ENCODE data around the gene TEN1.
"Not testable (repeated sequence)": the region's sequence is repeated elsewhere in the genome, so short reads cannot be mapped to it uniquely, and the experiment has no call there.

The TEN1 gene

GRCh38 chr17:76034428-76035350 is 55.6 kb downstream of the TEN1 start:
- FAIRE-seq (no peak), DNase-seq (ENCODE audit: insufficient read length, low spot score) (no peak)
- TF ChIP-seq POLR2AphosphoS5 (IDR thresholded peaks at IDR 0.05; ENCODE audit: low read depth, low read length) (no peak), POLR2A (IDR thresholded peaks at IDR 0.05; ENCODE audit: low read depth, low read length) (no peak), TAF1 (IDR thresholded peaks at IDR 0.05; ENCODE audit: low read depth, low read length) (no peak), SPI1 (IDR thresholded peaks at IDR 0.05; ENCODE audit: low read depth, low read length) (no peak)

DNA sequence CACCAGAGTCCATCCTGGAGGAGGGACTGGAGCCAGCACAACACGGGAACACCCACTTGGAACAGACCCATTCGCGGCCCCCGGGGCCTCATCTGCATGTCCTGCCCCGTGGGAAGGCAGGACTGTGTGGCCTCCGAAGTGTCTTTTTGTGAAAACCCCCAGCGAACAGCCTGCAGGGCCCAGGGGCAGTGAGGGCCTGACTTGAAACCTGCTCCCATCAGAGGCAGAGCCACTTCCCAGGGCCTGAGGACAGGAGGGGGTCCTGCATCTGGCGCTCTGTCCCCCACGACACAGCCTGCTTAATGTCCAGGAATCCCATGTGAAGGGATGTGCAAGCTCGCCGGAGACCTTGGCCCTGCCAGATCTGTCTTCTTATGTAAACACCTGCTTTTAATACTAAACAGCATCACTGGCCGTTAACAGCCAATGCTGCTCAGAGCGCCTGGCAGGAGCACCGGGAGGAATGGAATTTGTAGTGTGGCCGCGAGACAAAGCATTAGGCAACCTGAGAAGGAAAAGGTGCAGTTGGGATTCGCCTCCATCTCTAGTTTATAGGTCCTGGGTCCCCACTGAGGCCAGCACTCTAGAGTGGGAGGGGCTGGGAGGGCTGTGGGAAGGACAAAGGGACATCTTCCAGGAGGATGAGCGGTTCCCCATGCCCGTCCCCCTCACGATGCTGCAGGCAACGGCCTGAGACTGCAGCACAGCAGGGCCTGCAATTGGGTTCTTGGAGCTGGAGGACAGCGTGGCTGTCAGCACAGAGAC is 57.6 kb downstream of the TEN1 start:
- no peak for TF ChIP-seq POLR2A (IDR thresholded peaks at IDR 0.05; ENCODE audit: low read depth, low read length)
- TF ChIP-seq PAX5 (IDR thresholded peaks at IDR 0.05; ENCODE audit: insufficient read depth, low read length, severe bottlenecking): no peak
- no peak for TF ChIP-seq POU2F2 (IDR thresholded peaks at IDR 0.05; ENCODE audit: low read depth, low read length)
- no peak for TF ChIP-seq TAF1 (IDR thresholded peaks at IDR 0.05; ENCODE audit: low read depth, low read length)
- no peak for TF ChIP-seq POLR2AphosphoS5 (IDR thresholded peaks at IDR 0.05; ENCODE audit: low read depth, low read length)
- no peak for TF ChIP-seq SPI1 (IDR thresholded peaks at IDR 0.05; ENCODE audit: low read depth, low read length)
- FAIRE-seq (no peak), DNase-seq (ENCODE audit: insufficient read length, low spot score) (no peak)

- no peak for DNase-seq (ENCODE audit: insufficient read length, low spot score)
- no peak for FAIRE-seq
Measured at GRCh38 chr17:76038050-76038449, 59.0 kb downstream of the TEN1 start.

DNA sequence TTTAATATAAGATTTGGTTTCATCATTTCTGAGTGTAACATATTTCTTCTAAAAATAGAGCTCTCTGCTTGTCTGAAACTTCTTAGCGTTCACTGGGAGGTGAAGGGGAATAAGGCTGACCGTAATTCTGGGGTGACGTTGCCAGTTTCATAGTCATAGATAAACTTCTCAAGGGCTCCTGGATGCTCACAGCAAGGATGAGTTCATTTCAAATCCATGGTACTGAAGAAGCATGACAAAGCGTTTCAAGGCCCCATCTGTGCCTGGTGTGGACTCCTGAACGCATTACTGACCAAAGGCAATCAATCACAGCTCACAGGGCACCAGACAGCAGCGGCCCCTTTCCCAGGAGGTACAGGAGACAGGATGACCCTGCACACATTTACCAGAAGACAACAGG is 60.1 kb downstream of the TEN1 start:
- DNase-seq (ENCODE audit: insufficient read length, low spot score): no peak
- FAIRE-seq: no peak
- no peak for TF ChIP-seq SPI1 (IDR thresholded peaks at IDR 0.05; ENCODE audit: low read depth, low read length)
- no peak for TF ChIP-seq POLR2A (IDR thresholded peaks at IDR 0.05; ENCODE audit: low read depth, low read length)
- TF ChIP-seq PAX5 (IDR thresholded peaks at IDR 0.05; ENCODE audit: insufficient read depth, low read length, severe bottlenecking): no peak
- TF ChIP-seq POU2F2 (IDR thresholded peaks at IDR 0.05; ENCODE audit: low read depth, low read length): no peak
- no peak for TF ChIP-seq TAF1 (IDR thresholded peaks at IDR 0.05; ENCODE audit: low read depth, low read length)
- TF ChIP-seq POLR2AphosphoS5 (IDR thresholded peaks at IDR 0.05; ENCODE audit: low read depth, low read length): no peak

More at GRCh38 chr17:76038050-76038449, 59.0 kb downstream of the TEN1 start:
- TF ChIP-seq POU2F2 (IDR thresholded peaks at IDR 0.05; ENCODE audit: low read depth, low read length) (no peak), SPI1 (IDR thresholded peaks at IDR 0.05; ENCODE audit: low read depth, low read length) (no peak), POLR2AphosphoS5 (IDR thresholded peaks at IDR 0.05; ENCODE audit: low read depth, low read length) (no peak), PAX5 (IDR thresholded peaks at IDR 0.05; ENCODE audit: insufficient read depth, low read length, severe bottlenecking) (no peak), TAF1 (IDR thresholded peaks at IDR 0.05; ENCODE audit: low read depth, low read length) (no peak), POLR2A (IDR thresholded peaks at IDR 0.05; ENCODE audit: low read depth, low read length) (no peak)

- FAIRE-seq (no peak), DNase-seq (ENCODE audit: insufficient read length, low spot score) (no peak)
- TF ChIP-seq SPI1 (IDR thresholded peaks at IDR 0.05; ENCODE audit: low read depth, low read length) (no peak), POLR2AphosphoS5 (IDR thresholded peaks at IDR 0.05; ENCODE audit: low read depth, low read length) (no peak), PAX5 (IDR thresholded peaks at IDR 0.05; ENCODE audit: insufficient read depth, low read length, severe bottlenecking) (no peak), TAF1 (IDR thresholded peaks at IDR 0.05; ENCODE audit: low read depth, low read length) (no peak), POU2F2 (IDR thresholded peaks at IDR 0.05; ENCODE audit: low read depth, low read length) (no peak), POLR2A (IDR thresholded peaks at IDR 0.05; ENCODE audit: low read depth, low read length) (no peak)
Measured at GRCh38 chr17:76040376-76040775, 61.3 kb downstream of the TEN1 start.

DNA sequence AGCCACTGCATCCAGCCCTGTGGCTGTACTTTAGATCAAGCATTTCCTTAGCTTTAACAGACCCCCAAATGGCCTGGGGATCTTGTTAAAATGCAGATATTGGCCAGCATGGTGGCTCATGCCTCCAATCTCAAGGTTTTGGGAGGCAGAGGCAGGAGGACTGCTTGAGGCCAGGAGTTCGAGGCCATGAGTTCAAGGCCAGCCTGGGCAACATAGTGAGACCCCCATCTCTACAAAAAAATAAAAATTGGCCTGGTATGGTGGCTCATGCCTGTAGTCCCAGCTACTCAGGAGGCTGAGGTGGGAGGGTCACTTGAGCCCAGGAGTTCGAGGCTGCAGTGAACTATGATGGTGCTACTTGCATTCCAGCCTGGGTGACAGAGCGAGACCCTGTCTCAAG is 63.8 kb downstream of the TEN1 start:
- not testable (repeated sequence) for FAIRE-seq; DNase-seq (ENCODE audit: insufficient read length, low spot score)

DNA sequence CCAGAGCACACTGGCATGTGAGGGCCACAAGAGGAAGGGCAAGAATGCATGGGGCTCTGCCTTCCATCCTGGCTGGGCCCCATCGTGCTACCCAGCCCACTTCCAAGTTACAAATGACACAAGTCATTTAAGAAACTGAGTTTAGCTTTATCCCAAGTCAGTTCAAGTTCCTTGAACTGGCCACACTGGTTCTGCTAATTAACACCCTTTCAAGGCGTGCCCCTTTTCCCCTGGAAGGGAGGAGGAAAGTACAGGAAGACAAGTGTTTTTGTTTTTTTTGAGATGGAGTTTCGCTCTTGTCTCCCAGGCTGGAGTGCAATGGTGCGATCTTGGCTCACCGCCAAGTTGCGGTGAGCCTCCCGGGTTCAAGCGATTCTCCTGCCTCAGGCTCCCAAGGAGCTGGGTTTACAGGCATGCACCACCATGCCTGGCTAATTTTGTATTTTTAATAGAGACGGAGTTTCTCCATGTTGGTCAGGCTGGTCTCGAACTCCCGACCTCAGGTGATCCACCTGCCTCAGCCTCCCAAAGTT is 65.5 kb downstream of the TEN1 start:
- not testable (repeated sequence) for FAIRE-seq; DNase-seq (ENCODE audit: insufficient read length, low spot score)

GRCh38 chr17:76046064-76046463 is 67.0 kb downstream of the TEN1 start:
- no peak for FAIRE-seq

DNA sequence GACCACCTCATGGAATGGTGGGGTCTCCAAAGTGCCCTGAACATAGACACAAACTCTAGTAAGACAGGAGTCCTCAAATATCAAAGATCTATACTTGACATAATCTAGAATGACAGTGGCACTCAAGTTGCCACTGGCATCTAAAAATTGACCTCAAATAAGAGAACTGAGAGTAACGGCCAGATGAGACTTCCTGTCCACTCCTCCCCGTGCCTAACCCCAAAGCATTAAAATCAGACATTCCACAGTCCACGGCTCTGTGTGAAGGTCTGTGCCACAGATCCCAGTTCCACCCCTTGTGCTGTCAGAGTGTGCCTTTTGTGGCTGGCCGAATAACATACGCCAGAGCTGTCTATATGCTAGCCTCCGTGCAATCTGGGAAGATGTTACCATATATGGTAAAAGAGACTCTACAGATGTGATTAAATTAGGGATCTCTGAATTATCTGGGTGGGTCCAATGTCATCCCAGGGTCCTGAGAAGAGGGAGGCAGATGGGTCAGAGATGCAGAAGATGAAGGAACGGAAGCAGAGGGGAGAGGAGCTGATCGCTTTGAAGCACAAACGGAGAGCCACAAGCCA is 69.1 kb downstream of the TEN1 start:
- no peak for DNase-seq (ENCODE audit: insufficient read length, low spot score)
- FAIRE-seq: peak; percentile 23
- TF ChIP-seq SPI1 (IDR thresholded peaks at IDR 0.05; ENCODE audit: low read depth, low read length) (peak; percentile 85), POLR2A (IDR thresholded peaks at IDR 0.05; ENCODE audit: low read depth, low read length) (no peak), PAX5 (IDR thresholded peaks at IDR 0.05; ENCODE audit: insufficient read depth, low read length, severe bottlenecking) (no peak)

More at GRCh38 chr17:76046064-76046463, 67.0 kb downstream of the TEN1 start:
- TF ChIP-seq TAF1 (IDR thresholded peaks at IDR 0.05; ENCODE audit: low read depth, low read length) (no peak), POLR2A (IDR thresholded peaks at IDR 0.05; ENCODE audit: low read depth, low read length) (no peak), SPI1 (IDR thresholded peaks at IDR 0.05; ENCODE audit: low read depth, low read length) (no peak), POLR2AphosphoS5 (IDR thresholded peaks at IDR 0.05; ENCODE audit: low read depth, low read length) (no peak), POU2F2 (IDR thresholded peaks at IDR 0.05; ENCODE audit: low read depth, low read length) (no peak)
- DNase-seq (ENCODE audit: insufficient read length, low spot score): no peak
